CD8-positive, alpha-beta memory T cell (primary cell): ENCODE results near the gene AGAP1. TPM values are rescaled to one million over a fixed set of nuclear protein-coding genes. Genes with fewer than 3 reads are reported as not detected.
A peak's percentile ranks its signal among the peaks of the same experiment; 100 is the strongest.

Experiments
- CTCF ChIA-PET: fragments of 350-600 bp; sonication (Branson Sonifier 250); formaldehyde crosslinking; loops from one replicate; lab custom pipeline; 2021; ENCODE audit warnings: antibody characterized with exemption; lab: Charles Lee
- POLR2A ChIA-PET: fragments of 350-600 bp; sonication (Branson Sonifier 250); formaldehyde crosslinking; loops from one replicate; lab custom pipeline; 2021; ENCODE audit warnings: antibody characterized with exemption; lab: Charles Lee
- DNase-seq, 5 donors: peaks; one replicate each; pipeline versions ENCODE4 v3.0.0 to v3.0.0-alpha.2; 2020 to 2022; ENCODE audit warnings: mixed read lengths in 1 of 5
- H3K27ac ChIP-seq: one replicate; pipeline ENCODE4 v1.7.0; 2013; ENCODE audit warnings: low read depth, mild to moderate bottlenecking, low read length, moderate library complexity
- H3K27me3 ChIP-seq: 2 replicates; pipeline ENCODE4 v1.7.0; 2013; ENCODE audit warnings: low read length, mild to moderate bottlenecking; ENCODE audit not compliant: insufficient read depth, poor library complexity, severe bottlenecking
- H3K36me3 ChIP-seq: 2 replicates; pipeline ENCODE4 v1.7.0; 2013; ENCODE audit warnings: mild to moderate bottlenecking, low read length, moderate library complexity; ENCODE audit not compliant: insufficient read depth
- H3K4me1 ChIP-seq: 2 replicates; pipeline ENCODE4 v1.7.0; 2013; ENCODE audit warnings: mild to moderate bottlenecking, low read length, moderate library complexity; ENCODE audit not compliant: insufficient read depth
- H3K4me3 ChIP-seq: 2 replicates; pipeline ENCODE4 v1.7.0; 2013; ENCODE audit warnings: mild to moderate bottlenecking, low read length
- H3K9me3 ChIP-seq: 2 replicates; pipeline ENCODE4 v1.7.0; 2013; ENCODE audit warnings: mild to moderate bottlenecking, low read length
- H3K27ac Mint-ChIP-seq, 8 donors: one replicate each; pipeline ENCODE4 v1.8.0; 2020 to 2021; ENCODE audit warnings: mixed read lengths in 8 of 8, mild to moderate bottlenecking in 6 of 8, inconsistent platforms in 3 of 8, moderate library complexity in 3 of 8
- H3K27me3 Mint-ChIP-seq, 2 donors: one replicate each; pipeline ENCODE4 v1.8.0; 2020 to 2021; ENCODE audit warnings: mixed read lengths in 2 of 2, mild to moderate bottlenecking in 1 of 2, moderate library complexity in 1 of 2
- H3K36me3 Mint-ChIP-seq, 3 donors: one replicate each; pipeline ENCODE4 v1.8.0; 2020 to 2021; ENCODE audit warnings: mixed read lengths in 3 of 3, inconsistent platforms in 1 of 3, mild to moderate bottlenecking in 1 of 3
- H3K4me1 Mint-ChIP-seq, 3 donors: one replicate each; pipeline ENCODE4 v1.8.0; 2020 to 2021; ENCODE audit warnings: mixed read lengths in 3 of 3, inconsistent platforms in 1 of 3, mild to moderate bottlenecking in 1 of 3
- H3K4me3 Mint-ChIP-seq, 7 donors: one replicate each; pipeline ENCODE4 v1.8.0; 2020 to 2021; ENCODE audit warnings: mixed read lengths in 7 of 7, mild to moderate bottlenecking in 6 of 7, moderate library complexity in 4 of 7, inconsistent platforms in 2 of 7
- H3K9me3 Mint-ChIP-seq, 5 donors: one replicate each; pipeline ENCODE4 v1.8.0; 2020 to 2022; ENCODE audit warnings: mixed read lengths in 5 of 5, mild to moderate bottlenecking in 3 of 5, moderate library complexity in 2 of 5, inconsistent platforms in 1 of 5
- polyA plus RNA-seq: library from polyadenylated mRNA; unstranded; fragments of 300-500 nt; fragmentation: Illumina TruSeq; gene quantifications from one replicate; pipeline ENCODE4 v1.2.3, GENCODE V29; 2021
- total RNA-seq, 2 experiments: library from RNA; stranded (reverse); gene quantifications; one replicate each; pipeline ENCODE4 v1.2.3, GENCODE V29; 2021

AGAP1 gene
- total and polyA plus RNA-seq, 3 experiments from 2014 or later = 1.2 to 3.3 (median 2.7) TPM

DNA sequence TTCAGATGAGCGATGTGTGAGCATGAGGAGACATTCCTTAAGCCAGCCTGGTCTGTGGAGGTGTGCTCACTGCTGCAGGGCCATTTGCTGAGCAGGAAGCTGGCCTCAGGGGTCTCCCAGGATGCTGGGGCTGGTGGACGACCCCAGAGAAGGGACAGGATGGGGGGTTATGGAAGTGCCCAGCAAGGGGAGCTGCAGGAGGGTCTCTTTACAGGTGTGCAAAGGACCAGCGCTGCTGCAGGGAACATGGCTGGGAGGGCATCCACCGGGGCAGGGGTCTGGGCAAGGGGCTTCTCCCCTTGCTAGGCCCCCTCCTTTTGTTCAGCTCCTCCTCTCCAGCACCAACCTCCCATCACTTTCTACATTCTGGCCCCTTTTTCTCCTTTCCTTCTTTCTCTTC lies 489.2 kb downstream of the AGAP1 start:
- H3K36me3 ChIP-seq = no peaks in the 10 kb centered on the region
- CTCF ChIA-PET = no interaction called here
- no peaks in the 10 kb centered on the region for H3K9me3 ChIP-seq
- no peak overlapping the region for H3K4me3 ChIP-seq
- no peak overlapping the region for H3K4me3 Mint-ChIP-seq
- no peaks in the 10 kb centered on the region for H3K27me3 ChIP-seq
- POLR2A ChIA-PET = no interaction called here
- no peak overlapping the region for H3K27ac ChIP-seq
- peaks cover 0 to 3% of the 10 kb centered on the region in 2 donors for H3K27me3 Mint-ChIP-seq
- H3K4me1 Mint-ChIP-seq = peaks cover 0 to 4% (median 2%) of the 10 kb centered on the region in 3 donors
- peaks cover 0 to 6% (median 0%) of the 10 kb centered on the region in 3 donors for H3K36me3 Mint-ChIP-seq
- no peaks in the 10 kb centered on the region for H3K4me1 ChIP-seq
- H3K9me3 Mint-ChIP-seq = peaks cover 0 to 2% (median 0%) of the 10 kb centered on the region in 5 donors
- H3K27ac Mint-ChIP-seq = no peak overlapping the region
- DNase-seq = no peak

DNA sequence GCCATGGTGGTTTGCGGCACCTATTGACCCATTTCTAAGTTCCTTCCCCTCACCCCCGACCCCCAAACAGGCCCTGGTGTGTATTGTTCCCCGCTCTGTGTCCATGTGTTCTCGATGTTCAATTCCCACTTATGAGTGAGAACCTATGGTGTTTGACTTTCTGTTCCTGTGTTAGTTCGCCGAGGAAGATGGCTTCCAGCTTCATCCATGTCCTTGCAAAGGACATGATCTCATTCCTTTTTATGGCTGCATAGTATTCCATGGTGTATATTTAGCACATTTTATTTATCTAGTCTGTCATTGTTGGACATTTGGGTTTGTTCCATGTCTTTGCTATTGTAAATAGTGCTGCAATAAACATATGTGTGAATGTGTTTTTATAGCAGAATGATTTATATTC lies 490.7 kb downstream of the AGAP1 start:
- H3K9me3 Mint-ChIP-seq = peaks cover 0 to 2% (median 0%) of the 10 kb centered on the region in 5 donors
- Histone ChIP-seq H3K9me3 (no peaks in the 10 kb centered on the region), H3K36me3 (no peaks in the 10 kb centered on the region), H3K4me1 (no peaks in the 10 kb centered on the region), H3K4me3 (no peak overlapping the region), H3K27me3 (no peaks in the 10 kb centered on the region), H3K27ac (no peak overlapping the region)
- no peak overlapping the region for H3K4me3 Mint-ChIP-seq
- CTCF ChIA-PET = no interaction called here
- no peak for DNase-seq
- peaks cover 0 to 8% (median 5%) of the 10 kb centered on the region in 3 donors for H3K36me3 Mint-ChIP-seq
- peaks cover 0 to 4% (median 2%) of the 10 kb centered on the region in 3 donors for H3K4me1 Mint-ChIP-seq
- POLR2A ChIA-PET = no interaction called here
- no peak overlapping the region for H3K27ac Mint-ChIP-seq
- H3K27me3 Mint-ChIP-seq = peaks cover 3 to 7% of the 10 kb centered on the region in 2 donors

DNA sequence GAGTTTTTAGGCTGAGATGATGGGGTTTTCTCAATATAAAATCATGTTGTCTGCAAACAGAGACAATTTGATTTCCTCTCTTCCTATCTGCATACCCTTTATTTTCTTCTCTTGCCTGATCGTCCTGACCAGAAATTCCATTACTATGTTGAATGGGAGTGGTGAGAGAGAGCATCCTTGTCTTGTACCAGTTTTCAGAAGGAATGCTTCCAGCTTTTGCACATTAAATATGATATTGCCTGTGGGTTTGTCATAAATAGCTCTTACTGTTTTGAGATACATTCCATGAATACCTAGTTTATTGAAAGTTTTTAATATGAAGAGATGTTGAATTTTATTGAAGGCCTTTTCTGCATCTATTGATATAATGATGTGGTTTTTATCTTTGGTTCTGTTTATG lies 492.5 kb downstream of the AGAP1 start:
- Mint-ChIP-seq H3K9me3 (peaks cover 0 to 3% (median 0%) of the 10 kb centered on the region in 5 donors), H3K4me1 (peaks cover 0 to 4% (median 2%) of the 10 kb centered on the region in 3 donors), H3K4me3 (no peak overlapping the region), H3K36me3 (peaks cover 0 to 11% (median 6%) of the 10 kb centered on the region in 3 donors), H3K27me3 (peaks cover 6 to 8% of the 10 kb centered on the region in 2 donors), H3K27ac (no peak overlapping the region)
- ChIA-PET CTCF (no interaction called here), POLR2A (no interaction called here)
- Histone ChIP-seq H3K27ac (no peak overlapping the region), H3K27me3 (no peaks in the 10 kb centered on the region), H3K9me3 (no peaks in the 10 kb centered on the region), H3K4me1 (no peaks in the 10 kb centered on the region), H3K4me3 (no peak overlapping the region), H3K36me3 (no peaks in the 10 kb centered on the region)
- no peak for DNase-seq

DNA sequence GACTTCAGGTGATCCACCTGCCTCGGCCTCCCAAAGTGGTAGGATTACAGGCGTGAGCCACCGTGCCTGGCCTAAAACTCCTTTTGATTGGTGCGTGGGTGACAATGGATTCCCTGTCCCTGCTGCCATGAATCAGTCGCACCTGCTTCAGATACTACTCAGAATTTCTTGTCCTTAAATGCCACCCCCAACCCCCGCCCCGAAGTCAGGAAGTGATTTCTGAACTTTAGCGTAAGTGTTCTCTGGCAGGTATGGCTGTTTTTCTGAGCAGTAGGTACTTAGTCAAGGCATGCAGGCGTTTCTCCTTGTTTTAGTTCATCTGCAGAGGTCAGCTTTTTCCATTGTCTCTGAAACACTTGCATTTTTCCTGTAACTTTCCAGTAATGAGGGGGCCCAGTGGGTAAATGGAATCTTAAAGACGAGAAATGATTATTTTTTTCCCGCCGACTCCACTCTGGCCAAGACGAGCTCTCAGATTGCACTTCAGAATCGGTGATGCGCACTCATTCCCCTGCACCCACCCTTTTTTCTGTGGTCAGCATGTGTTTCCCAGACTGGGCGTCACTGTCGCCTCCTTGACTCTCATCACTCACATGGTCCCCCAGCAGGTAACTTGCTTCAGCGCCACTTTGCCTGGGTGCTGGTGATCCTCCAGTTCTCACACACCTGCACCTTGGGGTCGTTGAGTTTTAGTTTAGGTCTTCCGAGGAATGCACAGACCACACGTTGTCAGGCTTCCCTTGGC lies 494.6 kb downstream of the AGAP1 start:
- H3K4me1 Mint-ChIP-seq = peaks cover 0 to 4% (median 0%) of the 10 kb centered on the region in 3 donors
- no peak for DNase-seq
- H3K36me3 Mint-ChIP-seq = peaks cover 0 to 11% (median 6%) of the 10 kb centered on the region in 3 donors
- Histone ChIP-seq H3K9me3 (no peaks in the 10 kb centered on the region), H3K4me1 (no peaks in the 10 kb centered on the region), H3K4me3 (no peak overlapping the region), H3K27ac (no peak overlapping the region), H3K27me3 (no peaks in the 10 kb centered on the region), H3K36me3 (no peaks in the 10 kb centered on the region)
- H3K27ac Mint-ChIP-seq = no peak overlapping the region
- peaks cover 5 to 8% of the 10 kb centered on the region in 2 donors for H3K27me3 Mint-ChIP-seq
- no peak overlapping the region for H3K4me3 Mint-ChIP-seq
- peaks cover 0 to 3% (median 0%) of the 10 kb centered on the region in 5 donors for H3K9me3 Mint-ChIP-seq
- ChIA-PET POLR2A (no interaction called here), CTCF (no interaction called here)

DNA sequence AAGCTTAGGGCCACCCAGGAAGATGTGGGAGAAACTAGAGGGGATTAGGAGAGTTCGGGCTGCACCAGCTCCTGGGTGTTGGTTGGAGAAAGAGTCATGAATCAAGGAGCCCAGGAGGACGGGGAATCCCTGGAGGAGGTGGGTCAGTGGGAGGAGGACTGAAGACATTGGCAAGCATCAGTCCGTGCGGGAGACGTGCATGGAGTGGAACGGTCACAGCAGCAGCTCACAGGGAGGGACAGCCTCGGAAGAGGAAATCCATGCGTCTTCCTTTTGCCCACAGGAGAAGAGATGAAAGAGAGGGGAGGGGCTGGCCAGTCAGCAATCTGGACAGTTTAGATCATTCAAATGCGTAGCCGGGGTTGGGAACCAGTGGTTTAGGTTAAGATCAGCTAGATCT lies 495.7 kb downstream of the AGAP1 start:
- CTCF ChIA-PET = no interaction called here
- peak overlapping the region in 1 of 7 donors; percentile 67 for H3K4me3 Mint-ChIP-seq
- Histone ChIP-seq H3K9me3 (no peaks in the 10 kb centered on the region), H3K4me1 (no peaks in the 10 kb centered on the region), H3K27me3 (no peaks in the 10 kb centered on the region), H3K27ac (no peak overlapping the region), H3K4me3 (no peak overlapping the region), H3K36me3 (no peaks in the 10 kb centered on the region)
- H3K4me1 Mint-ChIP-seq = peaks cover 0 to 4% (median 0%) of the 10 kb centered on the region in 3 donors
- POLR2A ChIA-PET = no interaction called here
- peaks cover 0 to 11% (median 4%) of the 10 kb centered on the region in 3 donors for H3K36me3 Mint-ChIP-seq
- peaks cover 4 to 8% of the 10 kb centered on the region in 2 donors for H3K27me3 Mint-ChIP-seq
- H3K27ac Mint-ChIP-seq = peak overlapping the region in 1 of 8 donors; percentile 48
- no peak for DNase-seq
- H3K9me3 Mint-ChIP-seq = peaks cover 0 to 3% (median 0%) of the 10 kb centered on the region in 5 donors

DNA sequence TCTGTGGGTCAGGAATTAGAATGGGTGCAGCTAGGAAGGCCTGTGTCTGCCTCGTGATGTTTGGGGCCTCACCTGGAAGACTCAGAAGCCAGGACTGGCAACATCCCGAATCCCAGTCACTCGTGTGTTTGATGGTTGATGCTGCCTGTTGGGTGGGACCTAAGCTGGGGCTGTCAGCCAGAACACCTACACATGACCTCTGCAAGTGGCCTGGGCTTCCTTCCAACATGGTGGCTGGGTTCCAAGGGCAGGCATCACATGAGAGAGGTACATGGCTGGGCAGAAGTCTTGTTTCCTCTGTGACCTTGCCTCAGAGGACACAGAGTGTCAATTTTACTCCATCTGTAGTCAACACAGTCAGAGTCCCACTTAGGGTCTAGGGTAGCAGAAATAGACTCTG lies 496.5 kb downstream of the AGAP1 start:
- no peak for DNase-seq
- Histone ChIP-seq H3K4me3 (no peak overlapping the region), H3K36me3 (no peaks in the 10 kb centered on the region), H3K27me3 (no peaks in the 10 kb centered on the region), H3K9me3 (no peaks in the 10 kb centered on the region), H3K4me1 (no peaks in the 10 kb centered on the region), H3K27ac (no peak overlapping the region)
- H3K9me3 Mint-ChIP-seq = peaks cover 0 to 3% (median 0%) of the 10 kb centered on the region in 5 donors
- H3K4me3 Mint-ChIP-seq = no peak overlapping the region
- ChIA-PET POLR2A (no interaction called here), CTCF (no interaction called here)
- no peak overlapping the region for H3K27ac Mint-ChIP-seq
- peaks cover 0 to 11% (median 4%) of the 10 kb centered on the region in 3 donors for H3K36me3 Mint-ChIP-seq
- peaks cover 4 to 8% of the 10 kb centered on the region in 2 donors for H3K27me3 Mint-ChIP-seq
- peaks cover 0 to 3% (median 0%) of the 10 kb centered on the region in 3 donors for H3K4me1 Mint-ChIP-seq

DNA sequence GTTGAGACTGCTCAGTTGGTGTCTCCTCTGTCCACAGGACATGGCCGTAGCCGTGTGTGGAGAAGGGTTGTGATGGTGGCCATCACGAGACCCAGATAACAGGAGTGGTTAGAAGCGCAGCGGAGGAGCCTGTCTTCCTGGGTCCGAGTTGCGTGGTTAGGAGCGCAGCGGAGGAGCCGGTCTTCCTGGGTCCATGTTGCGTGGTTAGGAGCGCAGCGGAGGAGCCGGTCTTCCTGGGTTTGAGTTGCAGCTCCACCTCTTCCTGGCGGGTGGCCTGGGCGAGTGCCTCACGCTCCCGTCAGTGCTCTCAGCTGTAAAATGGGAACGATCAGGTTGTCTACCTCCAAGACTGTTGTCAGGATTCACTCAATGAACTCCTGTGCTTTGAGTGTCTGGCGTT lies 498.2 kb downstream of the AGAP1 start:
- Mint-ChIP-seq H3K27me3 (peaks cover 4 to 8% of the 10 kb centered on the region in 2 donors), H3K27ac (no peak overlapping the region), H3K36me3 (peaks cover 0 to 11% (median 4%) of the 10 kb centered on the region in 3 donors), H3K4me3 (no peak overlapping the region), H3K4me1 (no peaks in the 10 kb centered on the region), H3K9me3 (peaks cover 0 to 3% (median 0%) of the 10 kb centered on the region in 5 donors)
- no peak for DNase-seq
- Histone ChIP-seq H3K9me3 (no peaks in the 10 kb centered on the region), H3K4me1 (no peaks in the 10 kb centered on the region), H3K27ac (no peak overlapping the region), H3K36me3 (no peaks in the 10 kb centered on the region), H3K27me3 (no peaks in the 10 kb centered on the region), H3K4me3 (no peak overlapping the region)
- ChIA-PET CTCF (no interaction called here), POLR2A (no interaction called here)

DNA sequence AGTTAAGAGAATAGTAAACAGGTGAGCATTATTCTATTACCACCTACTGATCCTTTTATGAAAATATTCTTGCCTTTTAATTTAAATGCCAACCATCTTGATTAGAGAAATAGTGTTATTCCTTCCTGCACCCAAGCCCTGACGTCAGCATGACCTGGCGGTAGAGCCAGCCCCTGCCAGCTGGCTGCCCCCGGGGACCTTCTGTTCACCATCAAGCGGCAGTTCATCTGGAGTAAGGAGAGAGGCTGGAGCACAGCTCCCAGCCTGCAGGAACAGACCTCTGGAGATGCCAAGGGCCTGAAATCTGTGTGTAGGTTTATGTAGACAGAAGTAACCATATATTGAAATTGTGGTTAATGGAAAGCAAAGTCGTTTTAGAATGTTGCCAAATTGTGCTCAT lies 502.6 kb downstream of the AGAP1 start:
- CTCF ChIA-PET = no interaction called here
- no peak overlapping the region for H3K4me3 Mint-ChIP-seq
- H3K27me3 Mint-ChIP-seq = no peaks in the 10 kb centered on the region

More for the DNA sequence above, 502.6 kb downstream of the AGAP1 start:
- H3K27ac ChIP-seq = no peak overlapping the region
- H3K9me3 ChIP-seq = no peaks in the 10 kb centered on the region
- no peak for DNase-seq
- no peaks in the 10 kb centered on the region for H3K4me1 Mint-ChIP-seq
- H3K9me3 Mint-ChIP-seq = no peaks in the 10 kb centered on the region
- H3K27me3 ChIP-seq = no peaks in the 10 kb centered on the region
- peaks cover 0 to 4% (median 0%) of the 10 kb centered on the region in 3 donors for H3K36me3 Mint-ChIP-seq
- no peak overlapping the region for H3K27ac Mint-ChIP-seq
- no peaks in the 10 kb centered on the region for H3K4me1 ChIP-seq
- H3K4me3 ChIP-seq = no peak overlapping the region
- H3K36me3 ChIP-seq = no peaks in the 10 kb centered on the region
- POLR2A ChIA-PET = no interaction called here
